ENCODE data around the gene WWOX. TPM values are rescaled to one million over a fixed set of nuclear protein-coding genes. Genes with fewer than 3 reads are reported as not detected.

Gene WWOX
- total and polyA plus RNA-seq, 2 of the 13 experiments (the other 11 are each of a cell fraction or from before 2014, with no cell fraction given) = 9.1 to 37.4 TPM

GRCh38 chr16:78506367-78507193, 407.1 kb downstream of the WWOX start (continued):
- TF ChIP-seq TARDBP (CRISPR knock-in tag; IDR thresholded peaks at IDR 0.05) (0 out of 2 replicates have a peak, but pooled peaks have one; percentile 26), ZNF770 (CRISPR knock-in tag; IDR thresholded peaks at IDR 0.05) (0 out of 2 replicates have a peak, but pooled peaks have one; percentile 49), ZNF709 (CRISPR knock-in tag; IDR thresholded peaks at IDR 0.05) (peak; percentile 29; the same call in 1 of the 2 replicates), KAT2B (IDR thresholded peaks at IDR 0.05; ENCODE audit: borderline replicate concordance, low read depth, low read length) (no peak), GFI1 (CRISPR knock-in tag; IDR thresholded peaks at IDR 0.05; ENCODE audit: borderline replicate concordance) (0 out of 2 replicates have a peak, but pooled peaks have one; percentile 20), ZNF891 (CRISPR knock-in tag; IDR thresholded peaks at IDR 0.05) (no peak), DNMT3B (CRISPR knock-in tag; conservative IDR thresholded peaks at IDR 0.05) (peak; percentile 76), ZNF737 (CRISPR knock-in tag; IDR thresholded peaks at IDR 0.05; ENCODE audit: borderline replicate concordance) (0 out of 2 replicates have a peak, but pooled peaks have one; percentile 18), POLR2A (IDR thresholded peaks at IDR 0.05; ENCODE audit: insufficient read depth in 1 of 2, low read depth in 2 of 2, low read length in 2 of 2) (peak in 1 of 2 experiments; percentile 47; a peak in 1 of 4 replicates), ZNF788 (CRISPR knock-in tag; IDR thresholded peaks at IDR 0.05; ENCODE audit: borderline replicate concordance) (no peak), SALL2 (CRISPR knock-in tag; IDR thresholded peaks at IDR 0.05) (no peak), ZNF710 (CRISPR knock-in tag; IDR thresholded peaks at IDR 0.05; ENCODE audit: borderline replicate concordance) (0 out of 2 replicates have a peak, but pooled peaks have one; percentile 43), ZNF552 (CRISPR knock-in tag; IDR thresholded peaks at IDR 0.05; ENCODE audit: borderline replicate concordance) (no peak), KLF16 (CRISPR knock-in tag; IDR thresholded peaks at IDR 0.05) (no peak), CREB1 (IDR thresholded peaks at IDR 0.05) (no peak), CREB1 (CRISPR knock-in tag; IDR thresholded peaks at IDR 0.05) (0 out of 2 replicates have a peak, but pooled peaks have one; percentile 34), ASH2L (IDR thresholded peaks at IDR 0.05; ENCODE audit: insufficient read length, low read depth, low read length) (peak; percentile 34), BORCS8-MEF2B (CRISPR knock-in tag; IDR thresholded peaks at IDR 0.05) (0 out of 2 replicates have a peak, but pooled peaks have one; percentile 1), ZNF362 (CRISPR knock-in tag; IDR thresholded peaks at IDR 0.05; ENCODE audit: borderline replicate concordance) (peak; percentile 83), TCF7 (IDR thresholded peaks at IDR 0.05; ENCODE audit: low read depth) (no peak), AKAP8 (CRISPR knock-in tag; IDR thresholded peaks at IDR 0.05) (no peak)
- TF ChIP-seq, protein P1, sequence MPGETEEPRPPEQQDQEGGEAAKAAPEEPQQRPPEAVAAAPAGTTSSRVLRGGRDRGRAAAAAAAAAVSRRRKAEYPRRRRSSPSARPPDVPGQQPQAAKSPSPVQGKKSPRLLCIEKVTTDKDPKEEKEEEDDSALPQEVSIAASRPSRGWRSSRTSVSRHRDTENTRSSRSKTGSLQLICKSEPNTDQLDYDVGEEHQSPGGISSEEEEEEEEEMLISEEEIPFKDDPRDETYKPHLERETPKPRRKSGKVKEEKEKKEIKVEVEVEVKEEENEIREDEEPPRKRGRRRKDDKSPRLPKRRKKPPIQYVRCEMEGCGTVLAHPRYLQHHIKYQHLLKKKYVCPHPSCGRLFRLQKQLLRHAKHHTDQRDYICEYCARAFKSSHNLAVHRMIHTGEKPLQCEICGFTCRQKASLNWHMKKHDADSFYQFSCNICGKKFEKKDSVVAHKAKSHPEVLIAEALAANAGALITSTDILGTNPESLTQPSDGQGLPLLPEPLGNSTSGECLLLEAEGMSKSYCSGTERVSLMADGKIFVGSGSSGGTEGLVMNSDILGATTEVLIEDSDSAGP (CRISPR knock-in tag; IDR thresholded peaks at IDR 0.05; ENCODE audit: borderline replicate concordance) = 0 out of 2 replicates have a peak, but pooled peaks have one; percentile 10
